NCI-H1694 treated with DMSO at 0.1 percent for 48 hours (cell line): Measurements from ENCODE around the gene CSNK1E.

ENCODE experiments used
- DNase-seq: peaks from one replicate; lab custom pipeline; 2025; lab: John Stamatoyannopoulos, UW

Gene CSNK1E

DNA sequence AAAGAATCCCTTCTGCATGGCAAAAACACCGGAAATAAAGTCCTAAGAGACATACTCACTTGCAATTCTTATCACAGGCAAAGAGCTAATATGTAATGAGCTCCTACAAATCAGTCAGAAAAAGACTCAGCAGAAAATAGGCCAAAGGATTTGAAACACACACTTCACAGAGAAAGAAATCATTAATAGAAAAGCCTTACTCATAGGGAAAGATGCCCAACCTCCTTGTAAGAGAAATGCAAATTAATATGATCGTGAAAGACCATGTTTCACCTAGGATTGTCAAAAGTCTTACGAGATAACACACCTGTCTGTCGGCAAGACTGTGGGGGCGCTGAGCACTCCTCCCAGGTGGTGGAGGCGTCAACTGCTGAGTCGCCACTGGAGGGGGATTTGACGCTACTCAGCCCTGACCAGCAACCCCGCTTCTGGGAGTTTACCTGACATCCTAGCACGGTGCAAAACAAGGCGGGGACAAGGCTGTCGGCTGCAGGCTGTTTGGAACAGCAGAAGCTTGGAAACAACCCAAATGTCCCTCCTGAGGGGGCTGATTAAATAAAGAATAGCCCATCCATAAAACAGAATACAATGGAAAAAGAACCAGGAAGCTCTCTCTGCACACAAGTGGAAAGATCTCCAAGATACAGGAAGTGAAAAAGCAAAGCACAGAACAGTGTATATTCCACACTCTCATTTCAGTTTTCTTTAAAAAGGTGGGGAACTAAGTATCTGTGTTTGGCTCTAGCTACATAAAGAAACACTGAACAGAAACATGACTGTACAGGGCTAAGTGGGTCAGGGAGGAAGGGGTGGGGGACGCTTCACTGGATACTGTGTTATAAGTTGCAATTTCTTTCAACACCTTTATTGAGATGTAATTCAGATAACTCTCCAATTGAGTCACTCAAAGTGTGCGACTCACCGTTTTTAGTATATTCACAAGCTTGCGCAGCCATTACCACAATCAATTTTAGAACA lies 11.5 kb downstream of the CSNK1E start:
- no peak for DNase-seq

- DNase-seq = no peak
Measured at GRCh38 chr22:38304526-38304925, 12.7 kb downstream of the CSNK1E start.

DNA sequence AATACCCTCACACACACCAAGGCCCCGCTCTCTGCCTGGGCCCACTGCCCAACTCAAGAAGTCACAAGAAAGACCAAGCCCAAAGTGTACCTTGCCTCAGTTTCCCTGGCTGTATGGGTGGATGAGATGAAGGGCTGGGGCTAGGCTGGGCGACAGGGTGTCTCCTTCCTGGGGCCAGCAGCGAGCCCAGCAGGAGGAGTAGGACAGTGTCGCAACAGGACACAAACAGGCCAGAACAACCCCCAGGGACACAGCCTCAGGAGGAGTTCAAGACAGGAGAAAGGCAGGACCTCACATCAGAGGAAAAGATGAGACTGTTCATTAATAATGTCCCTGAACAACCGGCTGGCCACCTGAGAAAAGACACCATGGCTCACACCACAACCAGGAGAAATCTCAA lies 13.3 kb downstream of the CSNK1E start:
- DNase-seq = no peak

DNA sequence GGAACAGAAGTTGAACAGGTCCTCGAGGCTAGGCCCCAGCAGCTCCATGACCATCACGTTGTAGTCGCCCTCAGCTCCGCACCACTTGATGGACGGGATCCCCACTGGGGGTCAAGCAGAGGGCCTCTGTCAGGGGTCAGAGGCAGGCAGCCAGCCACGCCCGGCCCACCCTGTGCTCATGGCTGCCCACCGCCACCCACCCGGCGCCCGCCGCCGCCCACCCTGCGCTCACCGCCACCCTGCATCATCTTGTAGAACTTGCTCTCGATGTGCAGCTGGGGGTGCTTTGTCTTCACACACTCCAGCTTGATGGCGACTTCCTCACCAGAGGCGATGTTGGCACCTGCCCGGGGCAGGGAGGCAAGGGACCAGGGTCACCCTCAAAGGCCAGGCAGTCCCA lies 14.3 kb downstream of the CSNK1E start:
- no peak for DNase-seq

DNA sequence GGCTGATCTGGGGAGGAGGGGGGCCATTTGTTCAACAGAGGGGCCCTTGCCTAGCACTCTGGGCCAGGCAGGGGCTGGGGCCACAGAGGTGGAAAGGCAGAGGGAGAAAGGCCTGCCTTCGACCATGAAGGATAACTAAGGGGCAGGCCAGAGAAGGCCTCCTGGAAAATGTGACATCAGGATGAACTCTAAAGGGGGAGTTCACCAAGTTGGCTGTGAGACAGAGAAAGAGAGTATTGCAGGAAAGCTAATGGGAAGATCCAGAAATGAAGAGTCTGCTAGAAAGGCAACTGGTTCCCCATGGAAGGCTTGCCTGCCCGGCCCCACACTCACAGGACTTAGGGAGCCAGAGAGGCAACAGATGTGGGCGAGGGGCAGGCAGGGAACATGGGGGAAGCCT lies 16.3 kb downstream of the CSNK1E start:
- no peak for DNase-seq

DNA sequence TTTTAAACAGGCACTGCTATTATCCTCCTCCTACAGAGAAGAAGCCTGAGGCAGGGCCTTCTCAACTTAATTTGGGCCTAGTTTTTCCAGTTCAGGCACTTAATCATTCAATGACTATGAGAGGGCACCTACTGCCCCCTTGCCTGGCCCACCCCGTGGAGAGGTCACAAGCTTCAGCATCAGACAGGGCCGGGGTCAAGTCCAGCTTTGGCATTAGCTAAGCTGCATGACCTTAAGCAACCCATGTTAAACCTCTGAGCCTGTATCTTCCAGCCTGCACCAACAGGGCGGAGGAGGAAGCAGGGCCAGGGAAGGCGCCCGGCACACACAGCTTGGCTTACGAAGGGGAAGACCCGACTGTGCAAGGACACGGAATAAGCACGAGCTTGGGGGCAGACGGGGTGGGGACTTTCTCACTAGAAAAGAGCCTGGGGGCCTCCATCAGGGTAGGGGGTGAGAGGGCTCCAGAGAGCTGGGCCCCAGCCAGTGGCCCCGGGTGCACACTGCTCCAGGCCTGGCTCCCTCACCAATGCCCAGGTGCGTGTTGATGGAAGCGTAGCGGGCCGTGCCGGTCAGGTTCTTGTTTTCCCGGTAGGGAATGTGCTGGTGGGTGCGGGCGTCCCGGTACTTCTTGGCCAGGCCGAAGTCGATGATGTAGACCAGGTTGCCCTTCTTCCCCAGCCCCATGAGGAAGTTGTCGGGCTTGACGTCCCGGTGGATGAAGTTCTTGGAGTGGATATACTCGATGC lies 16.9 kb downstream of the CSNK1E start:
- DNase-seq = no peak

DNA sequence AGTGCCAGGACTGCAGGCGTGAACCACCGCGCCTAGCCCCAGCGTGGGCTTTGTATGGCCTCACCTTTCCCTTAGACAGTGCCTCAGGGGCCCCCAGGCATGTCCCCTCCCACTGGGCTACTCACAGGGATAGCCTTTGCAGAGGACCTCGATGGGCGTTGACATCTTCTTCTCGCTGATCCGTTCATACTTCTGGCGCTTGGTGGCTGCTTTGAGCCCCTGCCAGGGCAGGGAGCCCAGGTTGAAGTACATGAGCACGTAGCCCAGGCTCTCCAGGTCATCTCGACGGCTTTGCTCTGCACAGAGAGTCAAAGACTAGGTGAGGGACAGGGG lies 17.5 kb downstream of the CSNK1E start:
- DNase-seq = no peak

GRCh38 chr22:38298312-38299005 lies 18.8 kb downstream of the CSNK1E start:
- no peak for DNase-seq

DNA sequence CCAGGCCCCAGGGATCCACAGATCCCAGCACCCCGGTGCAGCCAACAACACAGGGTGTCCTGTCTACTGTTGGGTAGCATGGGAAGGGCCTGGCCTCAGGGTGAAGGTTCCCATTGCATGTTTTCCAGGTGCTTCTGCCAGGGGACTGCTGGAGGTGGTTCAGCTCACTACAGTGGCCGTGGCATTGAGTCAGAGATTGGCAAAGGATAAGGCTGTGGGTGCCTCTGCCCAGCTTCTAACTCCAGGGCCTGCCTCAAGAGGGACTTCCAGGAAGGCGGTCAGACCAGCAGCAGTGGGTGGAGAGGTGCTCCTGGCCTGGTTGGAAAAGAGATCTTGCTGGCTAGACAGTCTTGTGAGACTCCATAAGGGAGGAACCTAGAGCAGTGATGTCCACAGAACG lies 20.9 kb downstream of the CSNK1E start:
- no peak for DNase-seq

DNA sequence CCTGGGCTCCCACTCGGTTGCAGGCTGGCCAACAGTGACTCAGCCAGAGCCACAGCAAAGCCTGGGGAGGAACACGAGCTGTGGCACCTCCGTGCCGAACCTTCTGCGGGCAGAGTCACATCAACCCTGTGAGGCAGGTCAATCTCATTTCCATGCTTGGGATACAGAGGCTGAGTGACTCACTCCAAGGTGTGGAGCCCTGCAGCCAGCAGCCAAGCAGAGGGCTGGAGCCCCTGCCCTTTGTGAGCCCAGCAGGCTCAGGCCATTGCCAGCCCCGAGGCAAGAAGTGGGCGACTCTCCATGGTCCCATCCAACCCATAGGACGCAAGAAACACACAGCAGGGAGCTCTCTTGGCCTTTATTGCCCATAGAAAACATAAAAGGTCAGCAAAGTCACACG lies 21.4 kb downstream of the CSNK1E start:
- no peak for DNase-seq

GRCh38 chr22:38295339-38295738 lies 21.9 kb downstream of the CSNK1E start:
- DNase-seq = no peak

DNA sequence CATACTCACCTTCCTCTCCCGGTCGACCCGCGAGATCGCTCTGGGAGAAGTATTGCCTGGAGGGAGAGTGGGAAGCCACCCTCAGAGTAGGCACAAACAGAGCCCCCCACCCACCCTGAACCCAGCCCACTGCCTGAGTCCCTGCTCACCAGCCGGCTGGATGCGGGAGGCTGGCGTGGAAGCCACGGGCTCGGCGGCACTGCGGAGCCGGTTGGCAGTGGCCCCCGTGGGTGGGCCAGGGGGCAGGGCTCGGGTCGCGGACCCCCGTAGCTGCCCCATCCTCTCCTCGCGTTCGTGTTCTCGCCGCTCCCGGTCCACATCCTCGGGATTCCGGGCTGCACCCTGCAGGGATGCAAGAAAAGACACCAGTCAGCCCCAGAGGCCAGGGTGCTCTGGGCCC lies 23.0 kb downstream of the CSNK1E start:
- DNase-seq = no peak

DNA sequence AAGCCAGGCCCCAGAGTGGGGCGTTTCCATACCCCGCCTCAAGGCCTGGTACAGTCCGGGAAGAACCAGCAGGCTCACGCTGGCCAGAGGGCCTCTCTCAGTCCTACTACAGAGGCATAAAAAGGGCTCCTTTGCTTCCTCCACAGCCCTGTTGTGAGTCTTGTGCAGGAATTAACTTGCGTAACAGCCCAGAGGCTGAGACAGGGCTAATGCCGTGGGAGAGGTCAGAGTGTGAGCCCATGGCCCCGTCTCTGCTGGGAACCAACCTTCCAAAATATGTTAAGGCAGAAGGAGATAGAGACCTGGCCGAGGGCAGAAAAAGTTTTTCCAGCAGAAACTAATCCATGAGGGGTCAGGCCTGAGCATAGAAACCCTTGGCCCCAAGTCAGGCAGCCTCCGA lies 24.5 kb downstream of the CSNK1E start:
- DNase-seq = no peak

DNA sequence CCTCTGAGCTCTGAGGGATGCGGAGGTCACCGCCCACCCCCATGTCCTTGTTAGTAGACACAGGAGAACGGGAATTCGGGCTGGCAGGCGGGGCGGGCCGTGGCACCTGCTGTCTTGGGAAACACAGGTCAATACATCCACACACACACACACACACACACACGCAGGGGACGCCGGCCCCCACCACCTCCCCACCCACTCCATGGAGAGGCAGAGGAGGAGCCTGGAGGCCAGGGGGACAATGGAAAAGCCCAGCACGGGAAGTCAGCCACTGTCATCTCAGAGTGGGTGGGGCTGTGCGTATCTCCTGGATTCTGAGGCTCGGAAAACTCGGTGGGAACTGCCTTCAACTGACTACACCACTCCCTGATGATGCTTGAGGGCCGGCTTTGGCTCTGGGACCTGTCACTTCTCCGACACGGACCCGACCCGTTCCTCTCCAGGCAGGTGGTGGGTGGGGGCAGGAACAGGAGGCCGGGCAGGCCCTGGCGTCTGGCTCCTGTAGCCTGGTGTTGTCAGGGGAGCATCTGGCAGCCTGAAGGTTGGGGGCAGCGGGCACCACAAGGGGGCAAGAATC lies 25.9 kb downstream of the CSNK1E start:
- DNase-seq = peak; percentile 35

GRCh38 chr22:38290347-38290746 lies 26.9 kb downstream of the CSNK1E start:
- no peak for DNase-seq

- DNase-seq = no peak
Measured at GRCh38 chr22:38289583-38290082, 27.6 kb downstream of the CSNK1E start.

GRCh38 chr22:38286915-38287669 lies 30.1 kb downstream of the CSNK1E start:
- DNase-seq = no peak

GRCh38 chr22:38285018-38285417 lies 32.2 kb downstream of the CSNK1E start:
- no peak for DNase-seq

- DNase-seq = no peak
Measured at GRCh38 chr22:38284042-38284402, 33.2 kb downstream of the CSNK1E start.

- DNase-seq = no peak
Measured at GRCh38 chr22:38282397-38282796, 34.8 kb downstream of the CSNK1E start.

GRCh38 chr22:38276166-38276565 lies 41.1 kb downstream of the CSNK1E start:
- DNase-seq = no peak
